Activated CD8-positive, alpha-beta memory T cell treated with anti-CD3 and anti-CD28 coated beads for 36 hours (primary cell): ENCODE measurements around the gene CLDN24. TPM values are rescaled to one million over a fixed set of nuclear protein-coding genes. Genes with fewer than 3 reads are reported as not detected.
"Not testable (repeated sequence)": the region's sequence is repeated elsewhere in the genome, so short reads cannot be mapped to it uniquely, and the experiment has no call there.

ENCODE experiments used
- CTCF ChIA-PET: fragments of 350-600 bp; sonication (Branson Sonifier 250); formaldehyde crosslinking; loops from one replicate; lab custom pipeline; 2021; ENCODE audit warnings: antibody characterized with exemption; lab: Charles Lee
- POLR2A ChIA-PET: fragments of 350-600 bp; sonication (Branson Sonifier 250); formaldehyde crosslinking; loops from one replicate; lab custom pipeline; 2021; ENCODE audit warnings: antibody characterized with exemption; lab: Charles Lee
- total RNA-seq, 2 experiments: library from RNA; stranded (reverse); gene quantifications; one replicate each; pipeline ENCODE4 v1.2.3, GENCODE V29; 2021

CLDN24 gene
- total RNA-seq, 2 experiments from 2014 or later = not detected

- POLR2A ChIA-PET, CTCF ChIA-PET: not testable (repeated sequence)
Observed at GRCh38 chr4:183326387-183326786, 4.2 kb upstream of the CLDN24 start.

DNA sequence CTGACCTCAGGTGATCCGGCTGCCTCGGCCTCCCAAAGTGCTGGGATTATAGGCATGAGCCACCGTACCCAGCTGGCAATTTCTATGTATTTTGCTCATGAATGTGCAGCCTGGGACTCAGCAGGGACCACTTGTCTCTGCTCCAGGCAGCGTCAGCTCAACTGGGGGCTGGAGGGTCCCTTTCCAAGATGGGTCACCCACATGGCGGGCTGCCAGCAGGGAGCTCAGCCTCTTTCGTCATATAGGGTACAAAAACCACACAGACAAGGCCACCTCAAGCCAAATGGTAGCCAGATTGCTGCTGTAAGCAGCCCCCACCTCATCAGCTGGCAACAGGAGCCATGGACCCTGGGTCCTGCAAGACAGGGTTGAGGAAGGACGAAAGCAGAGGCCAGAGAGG lies 2.4 kb upstream of the CLDN24 start:
- ChIA-PET POLR2A (no interaction called here), CTCF (no interaction called here)

DNA sequence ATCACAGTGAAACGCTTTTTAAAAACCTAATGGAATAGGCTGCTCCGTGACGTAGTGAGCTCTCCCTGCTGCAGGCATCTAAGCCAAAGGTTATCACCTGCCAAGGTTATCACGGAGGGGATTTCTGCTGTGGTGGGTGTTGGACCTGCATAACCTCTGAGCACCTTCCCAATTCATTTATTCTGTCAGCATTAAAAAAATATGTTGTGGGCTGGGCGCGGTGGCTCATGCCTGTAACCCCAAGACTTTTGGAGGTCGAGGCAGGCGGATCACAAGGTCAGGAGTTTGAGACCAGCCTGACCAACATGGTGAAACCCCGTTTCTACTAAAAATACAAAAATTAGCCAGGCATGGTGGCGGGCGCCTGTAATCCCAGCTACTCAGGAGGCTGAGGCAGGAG lies 1.8 kb upstream of the CLDN24 start:
- CTCF ChIA-PET, POLR2A ChIA-PET: not testable (repeated sequence)

GRCh38 chr4:183323295-183323694 lies 1.1 kb upstream of the CLDN24 start:
- ChIA-PET CTCF (no interaction called here), POLR2A (no interaction called here)

- CTCF ChIA-PET = no interaction called here
- POLR2A ChIA-PET = no interaction called here
Observed at GRCh38 chr4:183321516-183321915, 710 bp downstream of the CLDN24 start.

DNA sequence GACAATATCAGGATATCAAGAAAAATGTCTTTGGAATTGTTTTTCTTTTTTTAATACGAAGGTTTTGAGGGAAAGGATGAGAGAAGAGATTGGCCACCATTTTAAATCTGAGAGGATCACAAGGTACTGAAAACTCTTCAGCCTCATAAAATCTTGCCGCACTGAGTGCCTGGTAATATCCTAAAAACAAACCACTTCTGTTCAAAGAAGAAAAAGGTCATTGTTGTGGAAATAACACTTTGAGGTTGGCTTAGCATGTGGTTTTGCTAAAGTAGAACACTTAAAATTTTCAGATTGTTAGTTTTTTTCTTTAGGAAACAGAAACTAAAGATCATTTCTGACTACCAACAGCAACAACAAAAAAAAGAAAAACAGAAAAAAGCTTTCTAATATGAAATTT lies 1.1 kb downstream of the CLDN24 start:
- CTCF ChIA-PET = no interaction called here
- POLR2A ChIA-PET = no interaction called here

DNA sequence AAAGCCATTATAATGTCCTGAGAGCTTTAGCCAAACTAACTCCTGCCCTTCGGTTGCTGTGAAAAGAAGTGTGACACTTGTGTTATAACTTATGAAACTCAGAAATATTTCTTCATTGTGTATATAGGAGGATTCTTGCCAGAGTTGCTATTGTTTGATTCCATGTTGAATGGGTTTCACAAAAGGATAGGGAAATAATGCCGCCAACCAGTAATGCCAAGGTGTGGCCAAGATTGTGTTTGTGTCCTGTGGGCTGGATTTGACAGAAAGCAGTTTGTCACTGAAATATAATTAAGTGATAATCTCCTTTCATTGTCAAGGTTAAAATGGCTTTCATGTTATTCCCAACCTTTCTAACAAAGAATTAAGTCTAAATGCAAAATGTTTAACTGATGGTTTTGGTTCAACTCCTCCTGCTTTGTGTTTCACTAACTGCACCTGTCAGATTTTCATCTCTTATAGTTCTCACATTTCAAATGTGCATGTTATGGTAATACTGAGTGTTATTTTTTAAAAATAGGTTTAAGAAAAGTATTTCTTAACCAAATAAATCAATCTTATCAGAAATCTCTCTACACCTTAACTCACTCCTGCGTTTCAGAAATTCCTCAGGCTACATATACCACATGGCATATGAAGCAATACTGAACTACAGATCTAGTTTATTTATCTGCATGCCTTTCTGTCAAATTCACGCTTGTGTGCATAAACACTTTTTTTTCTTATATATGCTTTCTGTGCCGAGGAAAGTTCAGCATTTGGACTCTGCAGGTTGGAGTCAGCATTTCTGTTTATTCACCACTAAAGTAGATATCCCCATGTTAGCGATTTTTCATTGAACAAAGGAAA lies 1.8 kb downstream of the CLDN24 start, which contains the start of gene CLDN22:
Gene CLDN22 (minus strand): TSS at position 66 of the 849 bp plus-strand sequence. CDS start 58 bp downstream, at position 8.
- POLR2A ChIA-PET = no interaction called here
- CTCF ChIA-PET = no interaction called here

GRCh38 chr4:183318656-183319055 lies 3.6 kb downstream of the CLDN24 start:
- CTCF ChIA-PET = no interaction called here
- POLR2A ChIA-PET = no interaction called here

- CTCF ChIA-PET = no interaction called here
- POLR2A ChIA-PET = no interaction called here
Observed at GRCh38 chr4:183314806-183315205, 7.4 kb downstream of the CLDN24 start.

DNA sequence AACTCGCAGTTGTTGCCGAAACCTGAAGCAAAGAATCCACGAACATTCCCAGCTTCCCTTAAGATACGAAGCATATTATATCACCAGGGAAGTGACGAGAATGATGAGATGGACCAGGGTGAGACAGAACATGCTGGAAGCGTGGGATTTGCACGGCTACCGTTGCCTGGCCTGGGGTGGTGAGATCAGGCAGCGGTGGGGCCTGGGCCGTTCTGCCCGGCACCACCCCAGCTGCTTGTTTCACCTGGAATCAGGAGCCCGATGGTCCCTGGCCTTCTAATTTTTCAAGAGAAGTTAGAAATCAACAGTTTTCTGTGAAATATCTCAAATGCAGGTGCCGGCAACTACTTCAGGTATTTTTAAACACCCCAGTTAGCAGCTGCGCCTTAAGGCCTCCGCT lies 7.9 kb downstream of the CLDN24 start:
- CTCF ChIA-PET = no interaction called here
- POLR2A ChIA-PET = no interaction called here

DNA sequence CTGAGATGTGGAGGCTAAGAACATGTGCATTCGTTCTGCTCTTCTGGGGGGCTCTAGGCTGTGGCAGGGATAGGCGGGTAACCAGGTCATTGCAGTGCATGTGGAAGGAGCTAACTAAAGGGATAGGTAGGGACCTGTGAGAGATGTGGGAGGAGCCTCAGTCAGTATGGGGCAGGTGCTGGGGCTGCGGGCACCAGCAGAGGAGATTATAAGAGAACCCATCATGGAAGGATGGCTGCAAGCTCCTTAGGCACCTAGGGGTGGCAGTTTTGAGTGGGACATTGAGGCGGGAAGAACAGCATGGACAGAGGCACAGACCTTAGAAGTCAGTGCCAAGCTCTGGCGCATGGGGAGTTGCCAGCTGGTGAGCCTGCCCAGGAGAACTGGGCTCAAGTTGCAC lies 9.4 kb downstream of the CLDN24 start:
- POLR2A ChIA-PET = no interaction called here
- CTCF ChIA-PET = no interaction called here

GRCh38 chr4:183306811-183307210 lies 15.4 kb downstream of the CLDN24 start:
- CTCF ChIA-PET = no interaction called here
- POLR2A ChIA-PET = no interaction called here

DNA sequence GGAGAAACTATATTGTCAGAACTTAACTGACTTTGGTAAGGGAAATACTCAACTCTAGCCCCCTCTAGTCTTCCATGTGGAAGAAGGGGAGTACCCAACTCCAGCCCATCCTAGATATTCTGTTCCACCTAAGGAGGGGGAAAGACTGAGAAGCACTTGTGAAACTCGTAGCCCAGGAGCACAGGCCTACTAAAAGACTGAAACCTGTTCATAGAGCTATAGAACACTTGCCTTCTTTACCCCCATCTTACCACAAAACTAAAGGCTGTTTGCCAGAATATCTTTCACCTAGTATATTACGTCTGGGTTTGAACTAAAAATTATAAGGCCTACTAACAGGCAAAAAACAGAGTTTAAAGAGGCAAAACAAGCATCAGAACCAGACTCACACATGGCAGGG lies 17.7 kb downstream of the CLDN24 start:
- CTCF ChIA-PET = no interaction called here

GRCh38 chr4:183304067-183304466 lies 18.2 kb downstream of the CLDN24 start:
- POLR2A ChIA-PET = no interaction called here

More for the DNA sequence above, 17.7 kb downstream of the CLDN24 start:
- POLR2A ChIA-PET = no interaction called here

GRCh38 chr4:183303301-183303700 lies 18.9 kb downstream of the CLDN24 start:
- ChIA-PET POLR2A (no interaction called here), CTCF (no interaction called here)

More at GRCh38 chr4:183304067-183304466, 18.2 kb downstream of the CLDN24 start:
- CTCF ChIA-PET = no interaction called here

DNA sequence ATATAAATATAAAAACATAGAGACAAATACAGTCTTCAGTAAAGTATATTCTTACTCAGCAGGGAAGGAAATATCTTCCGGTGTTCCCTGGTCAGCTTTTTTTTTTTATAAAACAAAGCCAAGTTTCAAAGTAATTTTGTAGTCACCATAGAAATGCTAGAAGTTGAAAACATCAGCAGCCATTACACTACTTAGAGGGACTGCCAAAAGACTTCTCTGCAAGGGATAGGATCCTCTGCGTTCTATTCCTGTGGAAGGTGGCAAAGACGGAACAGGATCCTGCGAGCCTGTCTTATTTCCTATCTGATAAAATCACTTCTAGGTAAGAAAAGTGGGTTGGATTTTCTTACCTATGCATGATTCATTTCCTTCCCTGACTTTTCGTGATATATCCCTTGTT lies 21.6 kb downstream of the CLDN24 start:
- ChIA-PET POLR2A (no interaction called here), CTCF (no interaction called here)

DNA sequence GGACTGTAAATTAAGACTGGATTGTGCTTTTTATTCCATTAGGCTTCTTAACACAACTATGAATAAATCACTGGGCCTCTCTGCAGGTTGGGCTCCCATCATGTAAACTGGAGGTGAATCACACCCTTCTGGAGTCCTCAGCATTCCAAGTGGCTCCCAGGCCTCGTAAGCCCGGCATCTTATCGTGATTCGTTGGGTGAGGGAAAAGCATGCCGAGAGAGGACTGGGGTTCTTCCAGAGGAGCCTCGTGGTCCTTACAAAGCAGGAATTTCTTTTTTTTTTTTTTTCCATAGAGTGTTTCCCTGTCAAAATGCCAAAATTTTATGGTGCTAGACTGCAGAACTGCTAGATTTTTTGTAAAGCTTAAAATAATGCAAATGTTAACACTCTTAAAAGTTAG lies 22.2 kb downstream of the CLDN24 start:
- CTCF ChIA-PET = no interaction called here
- POLR2A ChIA-PET = no interaction called here

- ChIA-PET POLR2A (no interaction called here), CTCF (no interaction called here)
Observed at GRCh38 chr4:183299464-183299863, 22.8 kb downstream of the CLDN24 start.

GRCh38 chr4:183297675-183298074 lies 24.6 kb downstream of the CLDN24 start:
- ChIA-PET CTCF (no interaction called here), POLR2A (no interaction called here)

GRCh38 chr4:183295711-183296110 lies 26.5 kb downstream of the CLDN24 start:
- ChIA-PET POLR2A (no interaction called here), CTCF (no interaction called here)

DNA sequence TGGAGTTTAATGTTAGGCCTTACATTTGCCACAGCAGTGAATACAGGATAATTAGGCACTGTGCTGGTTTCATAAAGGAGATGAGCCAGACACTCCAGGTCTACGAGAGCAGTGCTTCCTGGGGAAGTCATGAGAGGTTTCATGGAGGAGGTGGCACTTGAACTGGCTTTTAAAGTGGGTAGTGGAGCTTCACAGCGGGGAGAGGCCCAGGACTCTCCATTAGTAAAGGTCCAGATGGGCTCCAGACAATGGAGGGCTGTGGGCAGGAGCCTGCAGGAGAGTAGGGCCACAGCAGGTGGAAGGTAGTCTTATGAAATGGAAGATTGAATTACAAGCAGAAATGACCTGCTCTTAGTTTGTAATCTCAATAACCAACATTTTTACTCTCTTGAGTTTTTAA lies 31.2 kb downstream of the CLDN24 start:
- ChIA-PET CTCF (no interaction called here), POLR2A (no interaction called here)
